HG03460 (cell line): ENCODE data around the gene CHERP.
"Not testable (repeated sequence)": the region's sequence is repeated elsewhere in the genome, so short reads cannot be mapped to it uniquely, and the experiment has no call there.

ENCODE experiments used
- ATAC-seq: cut with Tn5 transposase; IDR thresholded peaks from one replicate; pipeline ENCODE4 v1.9.1; 2021; ENCODE audit not compliant: unreplicated experiment

The CHERP gene

GRCh38 chr19:16521715-16522289, 20.4 kb downstream of the CHERP start:
- no peak for ATAC-seq

GRCh38 chr19:16520986-16521624, 21.1 kb downstream of the CHERP start:
- ATAC-seq, result no peak

GRCh38 chr19:16520074-16520973, 21.9 kb downstream of the CHERP start:
- no peak for ATAC-seq

- no peak for ATAC-seq
Observed at GRCh38 chr19:16519230-16519687, 23.0 kb downstream of the CHERP start.

GRCh38 chr19:16518483-16519229, 23.6 kb downstream of the CHERP start:
- no peak for ATAC-seq

GRCh38 chr19:16518061-16518460, 24.2 kb downstream of the CHERP start:
- ATAC-seq, result no peak

- ATAC-seq, result no peak
Observed at GRCh38 chr19:16516923-16517610, 25.2 kb downstream of the CHERP start.

GRCh38 chr19:16516381-16516780, 25.9 kb downstream of the CHERP start:
- ATAC-seq, result no peak

- no peak for ATAC-seq
Observed at GRCh38 chr19:16514383-16515019, 27.7 kb downstream of the CHERP start.

GRCh38 chr19:16512611-16513010, 29.6 kb downstream of the CHERP start:
- not testable (repeated sequence) for ATAC-seq

GRCh38 chr19:16509141-16510061, 32.8 kb downstream of the CHERP start:
- ATAC-seq, result no peak

- no peak for ATAC-seq
Observed at GRCh38 chr19:16508546-16508945, 33.7 kb downstream of the CHERP start.

GRCh38 chr19:16506961-16507360, 35.3 kb downstream of the CHERP start:
- no peak for ATAC-seq

- ATAC-seq, result not testable (repeated sequence)
Observed at GRCh38 chr19:16506161-16506560, 36.1 kb downstream of the CHERP start.

GRCh38 chr19:16504271-16504670, 38.0 kb downstream of the CHERP start:
- no peak for ATAC-seq

- no peak for ATAC-seq
Observed at GRCh38 chr19:16497837-16498236, 44.4 kb downstream of the CHERP start.

- ATAC-seq, result no peak
Observed at GRCh38 chr19:16497042-16497441, 45.2 kb downstream of the CHERP start.

- ATAC-seq, result no peak
Observed at GRCh38 chr19:16496613-16496983, 45.6 kb downstream of the CHERP start.

GRCh38 chr19:16495982-16496612, 46.1 kb downstream of the CHERP start, which contains the start of the genes C19orf44 and CALR3:
Gene C19orf44, plus strand, starts transcription at chr19:16496394. Its CDS starts 4,399 bp downstream, at chr19:16500793.
Gene CALR3, minus strand, starts transcription at chr19:16496167. Its CDS starts 38 bp downstream, at chr19:16496129.
- peak; percentile 94 for ATAC-seq
